NCI-H2196 treated with DMSO at 0.1 percent for 48 hours (cell line): Measurements from ENCODE around the gene FAM76B.
"Not testable (repeated sequence)": the region's sequence is repeated elsewhere in the genome, so short reads cannot be mapped to it uniquely, and the experiment has no call there.

Experiments
- DNase-seq: peaks from one replicate; lab custom pipeline; 2025; ENCODE audit not compliant: unreplicated experiment; lab: John Stamatoyannopoulos, UW

Gene FAM76B

GRCh38 chr11:95789506-95790122 lies at the start of gene FAM76B:
Gene FAM76B (minus strand): TSS chr11:95789782. CDS start chr11:95789478, 304 bp downstream.
- DNase-seq, result peak; percentile 97

GRCh38 chr11:95835768-95836488 lies 46.3 kb upstream of the FAM76B start:
- DNase-seq, result peak; percentile 78

GRCh38 chr11:95835351-95835750 lies 45.8 kb upstream of the FAM76B start:
- no peak for DNase-seq

GRCh38 chr11:95833378-95833777 lies 43.8 kb upstream of the FAM76B start:
- no peak for DNase-seq

- DNase-seq, result no peak
Measured at GRCh38 chr11:95832763-95833162, 43.2 kb upstream of the FAM76B start.

- DNase-seq, result no peak
Measured at GRCh38 chr11:95831198-95831883, 41.8 kb upstream of the FAM76B start.

- DNase-seq, result no peak
Measured at GRCh38 chr11:95829580-95830259, 40.1 kb upstream of the FAM76B start.

- DNase-seq, result no peak
Measured at GRCh38 chr11:95827696-95828095, 38.1 kb upstream of the FAM76B start.

GRCh38 chr11:95821640-95822039 lies 32.1 kb upstream of the FAM76B start:
- no peak for DNase-seq

- no peak for DNase-seq
Measured at GRCh38 chr11:95816037-95816436, 26.5 kb upstream of the FAM76B start.

GRCh38 chr11:95811052-95811451 lies 21.5 kb upstream of the FAM76B start:
- DNase-seq, result not testable (repeated sequence)

GRCh38 chr11:95806464-95806863 lies 16.9 kb upstream of the FAM76B start:
- not testable (repeated sequence) for DNase-seq

- no peak for DNase-seq
Measured at GRCh38 chr11:95805869-95806268, 16.3 kb upstream of the FAM76B start.

- DNase-seq, result no peak
Measured at GRCh38 chr11:95803973-95804372, 14.4 kb upstream of the FAM76B start.

- no peak for DNase-seq
Measured at GRCh38 chr11:95802806-95803205, 13.2 kb upstream of the FAM76B start.

GRCh38 chr11:95800438-95800837 lies 10.9 kb upstream of the FAM76B start:
- no peak for DNase-seq

- no peak for DNase-seq
Measured at GRCh38 chr11:95799546-95799945, 10.0 kb upstream of the FAM76B start.

GRCh38 chr11:95796501-95796900 lies 6.9 kb upstream of the FAM76B start:
- no peak for DNase-seq

GRCh38 chr11:95795627-95796295 lies 6.2 kb upstream of the FAM76B start:
- DNase-seq, result no peak

GRCh38 chr11:95794086-95794485 lies 4.5 kb upstream of the FAM76B start:
- DNase-seq, result no peak

GRCh38 chr11:95793116-95793515 lies 3.5 kb upstream of the FAM76B start:
- no peak for DNase-seq
